Loucy (cell line): ENCODE results near the gene EML5.

ENCODE experiments used
- H2AFZ ChIP-seq: fragments of 200-600 bp; sonication (generic); 2 replicates; pipeline ENCODE4 v1.6.0; 2016; ENCODE audit warnings: antibody characterized with exemption, mild to moderate bottlenecking, low read length, moderate library complexity
- H3F3A ChIP-seq: fragments of 200-600 bp; 2 replicates; pipeline ENCODE4 v1.6.0; 2016; ENCODE audit warnings: antibody characterized with exemption, low read depth, mild to moderate bottlenecking
- H3K27me3 ChIP-seq: fragments of 200-600 bp; sonication (generic); 2 replicates; pipeline ENCODE4 v1.6.1; 2014; ENCODE audit warnings: low read length, mild to moderate bottlenecking; ENCODE audit not compliant: insufficient read depth, poor library complexity, severe bottlenecking
- H3K36me3 ChIP-seq: fragments of 200-600 bp; sonication (generic); 2 replicates; pipeline ENCODE4 v1.6.1; 2016; ENCODE audit warnings: low read length; ENCODE audit not compliant: insufficient read depth
- H3K4me1 ChIP-seq: fragments of 200-600 bp; sonication (generic); 2 replicates; pipeline ENCODE4 v1.5.1; 2014; ENCODE audit warnings: low read length, mild to moderate bottlenecking; ENCODE audit not compliant: insufficient read depth, poor library complexity, severe bottlenecking
- H3K4me2 ChIP-seq: fragments of 200-600 bp; sonication (generic); 2 replicates; pipeline ENCODE4 v1.6.0; 2014; ENCODE audit warnings: antibody characterized with exemption, low read length, low read depth, mild to moderate bottlenecking; ENCODE audit not compliant: poor library complexity, severe bottlenecking
- H3K4me3 ChIP-seq: fragments of 200-600 bp; sonication (generic); 2 replicates; pipeline ENCODE4 v1.5.1; 2014; ENCODE audit warnings: low read length, mild to moderate bottlenecking, mixed read lengths; ENCODE audit not compliant: poor library complexity, severe bottlenecking
- H3K79me2 ChIP-seq: fragments of 200-600 bp; sonication (generic); 2 replicates; pipeline ENCODE4 v1.6.1; 2014; ENCODE audit warnings: low read length; ENCODE audit not compliant: insufficient read depth
- H3K9ac ChIP-seq: fragments of 200-600 bp; sonication (generic); 2 replicates; pipeline ENCODE4 v1.6.0; 2014; ENCODE audit warnings: mild to moderate bottlenecking, low read depth, low read length, moderate library complexity; ENCODE audit not compliant: poor library complexity, severe bottlenecking
- H3K9me2 ChIP-seq: fragments of 200-600 bp; sonication (generic); replicated peaks from 2 replicates; pipeline ENCODE4 v1.6.1; 2016; ENCODE audit warnings: low read depth, low read length, mixed read lengths
- H3K9me3 ChIP-seq: fragments of 200-600 bp; sonication (generic); 2 replicates; pipeline ENCODE4 v1.6.1; 2014; ENCODE audit warnings: mild to moderate bottlenecking, antibody characterized with exemption, low read length, low read depth; ENCODE audit not compliant: insufficient read depth
- H4K20me1 ChIP-seq: fragments of 200-600 bp; sonication (generic); 2 replicates; pipeline ENCODE4 v1.6.0; 2014; ENCODE audit warnings: antibody characterized with exemption, low read length, mild to moderate bottlenecking; ENCODE audit not compliant: insufficient read depth, poor library complexity, severe bottlenecking
- EZH2phosphoT487 ChIP-seq: fragments of 200-600 bp; IDR thresholded peaks from 2 replicates; pipeline ENCODE4 v1.6.1; 2018; ENCODE audit warnings: antibody characterized with exemption, mild to moderate bottlenecking, moderate library complexity, borderline replicate concordance
- TF ChIP-seq, protein P1 (sequence below): fragments of 200-600 bp; sonication (generic); conservative IDR thresholded peaks from 2 replicates; pipeline ENCODE4 v1.5.1; 2014; ENCODE audit warnings: mild to moderate bottlenecking, antibody characterized with exemption, low read length

EML5 gene

DNA sequence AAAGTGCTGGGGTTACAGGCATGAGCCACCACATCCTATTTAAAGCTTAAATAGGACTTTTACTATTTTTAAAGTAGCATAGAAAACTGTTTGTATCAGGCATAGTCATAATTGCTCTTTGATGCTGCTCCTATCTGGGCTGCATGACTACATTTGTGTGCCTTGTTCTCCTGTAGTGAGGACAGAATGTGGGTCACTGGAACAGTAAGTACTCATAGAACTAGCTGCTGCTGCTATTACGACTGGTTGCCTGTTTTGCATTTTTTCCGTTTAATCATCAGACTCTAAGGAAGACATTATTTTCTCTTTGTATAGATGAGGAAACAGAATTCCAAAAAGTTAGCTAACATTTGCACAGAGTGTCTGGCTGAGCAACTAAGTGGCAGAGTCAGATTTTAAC is 187.2 kb downstream of the EML5 start:
- no peak overlapping the region for H2AFZ ChIP-seq
- H3K4me1 ChIP-seq: no peaks in the 10 kb centered on the region
- no peak for TF ChIP-seq EZH2phosphoT487
- TF ChIP-seq, protein P1, sequence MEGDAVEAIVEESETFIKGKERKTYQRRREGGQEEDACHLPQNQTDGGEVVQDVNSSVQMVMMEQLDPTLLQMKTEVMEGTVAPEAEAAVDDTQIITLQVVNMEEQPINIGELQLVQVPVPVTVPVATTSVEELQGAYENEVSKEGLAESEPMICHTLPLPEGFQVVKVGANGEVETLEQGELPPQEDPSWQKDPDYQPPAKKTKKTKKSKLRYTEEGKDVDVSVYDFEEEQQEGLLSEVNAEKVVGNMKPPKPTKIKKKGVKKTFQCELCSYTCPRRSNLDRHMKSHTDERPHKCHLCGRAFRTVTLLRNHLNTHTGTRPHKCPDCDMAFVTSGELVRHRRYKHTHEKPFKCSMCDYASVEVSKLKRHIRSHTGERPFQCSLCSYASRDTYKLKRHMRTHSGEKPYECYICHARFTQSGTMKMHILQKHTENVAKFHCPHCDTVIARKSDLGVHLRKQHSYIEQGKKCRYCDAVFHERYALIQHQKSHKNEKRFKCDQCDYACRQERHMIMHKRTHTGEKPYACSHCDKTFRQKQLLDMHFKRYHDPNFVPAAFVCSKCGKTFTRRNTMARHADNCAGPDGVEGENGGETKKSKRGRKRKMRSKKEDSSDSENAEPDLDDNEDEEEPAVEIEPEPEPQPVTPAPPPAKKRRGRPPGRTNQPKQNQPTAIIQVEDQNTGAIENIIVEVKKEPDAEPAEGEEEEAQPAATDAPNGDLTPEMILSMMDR: no peak
- H3K4me2 ChIP-seq: no peak overlapping the region
- H3K79me2 ChIP-seq: no peaks in the 10 kb centered on the region
- peaks cover 4% of the 10 kb centered on the region for H4K20me1 ChIP-seq
- H3K9me2 ChIP-seq: no peaks in the 10 kb centered on the region
- no peaks in the 10 kb centered on the region for H3K9me3 ChIP-seq
- no peaks in the 10 kb centered on the region for H3K27me3 ChIP-seq
- no peak overlapping the region for H3K4me3 ChIP-seq
- no peaks in the 10 kb centered on the region for H3F3A ChIP-seq
- H3K36me3 ChIP-seq: peaks cover 87% of the 10 kb centered on the region
- H3K9ac ChIP-seq: no peak overlapping the region

DNA sequence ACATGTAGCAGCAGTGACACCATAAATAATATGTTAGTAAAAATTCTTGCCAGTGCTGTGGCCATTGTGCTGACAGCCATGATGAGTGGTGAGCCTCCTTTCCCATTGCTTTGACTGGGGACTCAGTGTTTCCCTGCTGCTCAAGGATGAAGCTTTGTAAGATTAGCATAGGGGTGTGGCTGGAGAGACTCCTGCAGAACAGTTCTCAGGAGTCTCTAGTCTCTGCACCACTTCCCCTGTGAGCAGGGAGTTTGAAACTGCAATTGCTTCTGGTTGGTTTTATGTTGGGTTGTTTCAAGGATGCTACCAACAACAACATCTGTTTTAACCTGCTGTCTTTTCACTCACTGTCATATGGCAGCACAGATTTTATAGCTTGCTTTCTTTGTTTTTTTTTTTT is 188.5 kb downstream of the EML5 start:
- no peaks in the 10 kb centered on the region for H3K9me2 ChIP-seq
- H3K36me3 ChIP-seq: peaks cover 75% of the 10 kb centered on the region
- H3K27me3 ChIP-seq: no peaks in the 10 kb centered on the region
- H3K4me3 ChIP-seq: no peak overlapping the region
- no peaks in the 10 kb centered on the region for H3F3A ChIP-seq
- H4K20me1 ChIP-seq: peaks cover 4% of the 10 kb centered on the region
- no peak overlapping the region for H3K9ac ChIP-seq
- H3K4me1 ChIP-seq: no peaks in the 10 kb centered on the region
- no peak overlapping the region for H2AFZ ChIP-seq
- no peak for TF ChIP-seq EZH2phosphoT487
- TF ChIP-seq, protein P1: no peak
- no peak overlapping the region for H3K4me2 ChIP-seq
- H3K9me3 ChIP-seq: no peaks in the 10 kb centered on the region
- H3K79me2 ChIP-seq: no peaks in the 10 kb centered on the region

DNA sequence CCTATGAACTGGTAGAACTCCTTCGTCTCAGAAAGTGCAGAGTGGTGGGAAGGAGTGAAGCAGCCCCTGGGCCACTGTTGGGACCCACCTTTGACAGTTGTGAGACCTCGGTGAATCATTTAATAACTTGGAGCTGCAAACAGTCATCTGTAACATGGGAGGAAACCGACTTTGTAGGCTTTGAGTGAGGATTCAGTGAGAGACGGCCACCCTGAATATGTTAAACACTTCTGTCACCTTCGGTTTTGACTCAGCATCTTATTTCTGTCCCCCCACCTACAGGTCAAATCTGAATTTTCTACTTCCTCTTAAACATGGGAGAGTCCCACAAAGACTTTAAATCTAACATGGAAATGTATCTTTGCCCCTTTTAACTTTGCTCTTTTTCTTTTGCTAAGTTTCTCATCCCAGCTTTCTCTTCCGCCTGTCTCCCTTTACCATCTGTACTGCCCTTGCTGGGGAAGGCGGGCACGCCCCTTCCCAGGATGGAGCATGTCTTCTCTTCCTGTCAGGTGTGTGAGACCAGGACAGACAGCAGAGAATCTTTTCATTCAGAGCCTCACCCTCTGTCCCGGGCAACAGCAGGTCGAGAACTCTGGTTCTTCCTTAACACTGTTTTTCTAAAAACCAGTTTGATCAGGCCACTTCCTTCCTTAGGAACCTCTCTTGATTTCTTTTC is 192.9 kb downstream of the EML5 start:
- Histone ChIP-seq H3K9me3 (no peaks in the 10 kb centered on the region), H3K9ac (no peak overlapping the region), H3K36me3 (peaks cover 65% of the 10 kb centered on the region), H3F3A (no peaks in the 10 kb centered on the region), H3K27me3 (no peaks in the 10 kb centered on the region), H3K9me2 (no peaks in the 10 kb centered on the region), H3K79me2 (no peaks in the 10 kb centered on the region), H3K4me1 (no peaks in the 10 kb centered on the region), H3K4me3 (no peak overlapping the region), H2AFZ (no peak overlapping the region), H4K20me1 (no peaks in the 10 kb centered on the region), H3K4me2 (no peak overlapping the region)
- TF ChIP-seq EZH2phosphoT487: no peak
- TF ChIP-seq, protein P1: no peak
